IPS-18a (cell line): Measurements from ENCODE around the gene SPTLC2.

Source experiments
- H3K27ac ChIP-seq: one replicate; pipeline ENCODE4 v1.5.1; 2013; ENCODE audit warnings: low read length
- H3K27me3 ChIP-seq: one replicate; pipeline ENCODE4 v1.6.1; 2013; ENCODE audit warnings: mild to moderate bottlenecking, low read length; ENCODE audit not compliant: control insufficient read depth, insufficient read depth
- H3K36me3 ChIP-seq: one replicate; pipeline ENCODE4 v1.6.1; 2013; ENCODE audit warnings: low read depth, low read length; ENCODE audit not compliant: control insufficient read depth
- H3K4me1 ChIP-seq: one replicate; pipeline ENCODE4 v1.6.1; 2013; ENCODE audit warnings: low read depth, low read length; ENCODE audit not compliant: control insufficient read depth
- H3K4me3 ChIP-seq: one replicate; pipeline ENCODE4 v1.5.1; 2013; ENCODE audit warnings: low read length
- H3K9ac ChIP-seq: one replicate; pipeline ENCODE4 v1.6.1; 2013; ENCODE audit warnings: mild to moderate bottlenecking, low read length, moderate library complexity
- H3K9me3 ChIP-seq: one replicate; pipeline ENCODE4 v1.6.1; 2013; ENCODE audit warnings: low read depth, low read length; ENCODE audit not compliant: control insufficient read depth

Gene SPTLC2

DNA sequence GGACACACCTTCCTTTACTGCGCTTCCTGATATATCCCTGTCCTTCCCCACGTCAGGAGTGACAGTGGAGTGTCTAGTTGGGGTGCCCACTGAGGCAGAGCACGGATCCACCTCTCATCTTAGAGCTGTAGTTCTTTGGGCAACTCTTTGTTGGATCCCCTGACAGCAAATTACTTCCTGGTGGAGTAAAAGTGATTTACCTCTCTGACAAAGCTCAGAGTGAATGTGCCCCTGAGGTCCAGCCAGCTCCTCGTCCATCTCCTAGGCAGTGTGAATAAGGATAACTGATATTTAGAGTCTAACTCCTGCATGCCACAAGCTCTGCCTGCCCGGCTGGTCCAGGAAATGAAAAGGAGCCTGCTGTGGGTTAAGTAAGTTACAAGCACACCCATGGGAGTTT is 142.5 kb downstream of the SPTLC2 start:
- H3K27ac ChIP-seq, result no peak overlapping the region
- no peak overlapping the region for H3K9ac ChIP-seq
- peaks cover 2% of the 10 kb centered on the region for H3K4me1 ChIP-seq
- no peak overlapping the region for H3K4me3 ChIP-seq
- no peaks in the 10 kb centered on the region for H3K27me3 ChIP-seq
- H3K36me3 ChIP-seq, result peaks cover 8% of the 10 kb centered on the region
- H3K9me3 ChIP-seq, result no peaks in the 10 kb centered on the region

DNA sequence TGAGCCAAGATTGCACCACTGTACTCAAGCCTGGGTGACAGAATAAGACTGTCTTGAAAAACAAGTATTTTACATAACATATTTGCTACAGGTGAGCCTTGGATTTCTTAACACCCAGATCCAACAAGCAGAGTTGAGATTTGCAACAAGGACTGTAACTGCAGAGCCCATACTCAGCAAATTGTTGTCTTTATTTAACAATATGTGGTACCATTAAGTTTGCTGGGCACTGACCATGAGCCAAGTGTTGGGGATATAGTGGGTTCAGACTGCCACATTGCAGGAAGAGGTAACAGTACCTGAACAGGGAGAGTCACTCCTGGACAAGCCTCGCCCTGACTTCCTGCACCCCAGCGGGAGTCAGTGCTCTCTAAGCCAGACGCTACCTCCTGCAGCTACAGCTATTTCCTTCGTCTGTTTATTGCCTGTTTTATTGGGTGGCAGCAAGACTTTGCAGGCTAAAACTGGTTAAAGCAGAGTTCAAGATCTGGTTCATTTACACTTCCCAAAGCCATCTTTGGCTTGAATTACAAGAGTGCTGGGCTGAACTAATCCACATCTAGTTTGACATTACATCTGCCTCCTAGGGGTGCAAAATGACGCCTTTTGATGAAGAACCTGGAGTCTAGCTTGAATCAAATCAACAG is 146.1 kb downstream of the SPTLC2 start:
- Histone ChIP-seq H3K4me3 (no peak overlapping the region), H3K36me3 (peaks cover 38% of the 10 kb centered on the region), H3K27me3 (no peaks in the 10 kb centered on the region), H3K9me3 (no peaks in the 10 kb centered on the region), H3K4me1 (peaks cover 2% of the 10 kb centered on the region), H3K9ac (no peak overlapping the region), H3K27ac (no peak overlapping the region)

DNA sequence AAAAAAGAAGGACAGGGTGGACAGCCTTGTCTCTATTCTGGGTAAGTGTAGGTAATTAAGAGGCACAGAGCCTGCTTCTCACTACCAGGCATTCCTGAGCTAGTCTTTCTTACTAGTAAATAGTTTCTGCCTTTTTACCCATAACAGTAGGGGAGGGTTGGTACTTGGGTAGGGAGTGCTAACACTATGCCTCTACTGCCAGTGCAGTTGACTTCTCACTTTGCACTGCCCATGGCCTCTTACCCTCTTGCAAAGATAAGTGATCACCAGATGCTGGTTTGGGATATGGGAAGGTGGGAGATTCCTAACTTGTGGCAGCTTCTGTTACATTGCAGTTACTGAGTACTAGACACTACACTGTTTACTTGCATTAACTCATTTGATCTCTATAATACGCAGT is 146.9 kb downstream of the SPTLC2 start:
- no peaks in the 10 kb centered on the region for H3K27me3 ChIP-seq
- no peaks in the 10 kb centered on the region for H3K9me3 ChIP-seq
- no peak overlapping the region for H3K9ac ChIP-seq
- H3K36me3 ChIP-seq, result peaks cover 46% of the 10 kb centered on the region
- H3K4me3 ChIP-seq, result no peak overlapping the region
- H3K4me1 ChIP-seq, result peaks cover 2% of the 10 kb centered on the region
- no peak overlapping the region for H3K27ac ChIP-seq

DNA sequence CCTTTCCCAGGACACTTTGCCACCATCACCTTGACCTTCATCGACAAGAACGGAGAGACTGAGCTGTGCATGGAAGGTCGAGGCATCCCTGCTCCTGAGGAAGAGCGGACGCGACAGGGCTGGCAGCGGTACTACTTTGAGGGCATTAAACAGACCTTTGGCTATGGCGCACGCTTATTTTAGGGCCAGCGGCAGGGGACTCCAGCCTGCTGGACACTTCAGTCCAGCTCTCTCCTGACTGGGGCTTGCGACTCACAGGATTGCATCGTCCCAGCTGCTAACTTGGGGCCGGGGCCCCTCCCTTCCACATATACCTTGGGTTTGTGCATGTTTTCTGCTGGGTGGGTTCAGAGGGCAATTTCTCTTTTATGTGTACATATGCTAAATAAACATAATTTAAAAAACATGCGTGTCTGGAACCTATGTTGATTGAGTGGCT is 147.4 kb downstream of the SPTLC2 start:
- Histone ChIP-seq H3K4me1 (peaks cover 2% of the 10 kb centered on the region), H3K4me3 (no peak overlapping the region), H3K9me3 (no peaks in the 10 kb centered on the region), H3K27me3 (no peaks in the 10 kb centered on the region), H3K9ac (no peak overlapping the region), H3K36me3 (peaks cover 50% of the 10 kb centered on the region), H3K27ac (no peak overlapping the region)

DNA sequence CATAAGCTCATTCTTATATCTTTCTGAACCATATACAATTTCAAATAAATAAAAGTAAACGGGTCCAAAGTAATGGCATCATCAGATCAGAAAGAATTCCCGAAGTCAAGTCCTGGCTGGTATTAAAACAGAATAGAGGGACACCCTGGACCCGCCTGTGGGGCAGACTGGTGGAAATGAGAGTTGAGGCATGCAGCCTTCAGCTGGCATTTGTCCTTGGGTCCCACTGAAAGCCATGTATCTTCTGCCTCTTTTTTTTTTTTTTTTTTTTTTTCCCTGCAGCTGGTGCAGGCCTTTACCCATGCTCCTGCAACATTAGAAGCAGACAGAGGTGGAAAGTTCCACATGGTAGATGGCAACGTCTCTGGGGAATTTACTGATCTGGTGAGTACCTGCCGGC is 148.6 kb downstream of the SPTLC2 start:
- peaks cover 61% of the 10 kb centered on the region for H3K36me3 ChIP-seq
- H3K4me3 ChIP-seq, result no peak overlapping the region
- H3K9me3 ChIP-seq, result no peaks in the 10 kb centered on the region
- no peaks in the 10 kb centered on the region for H3K27me3 ChIP-seq
- no peak overlapping the region for H3K27ac ChIP-seq
- H3K4me1 ChIP-seq, result peaks cover 2% of the 10 kb centered on the region
- H3K9ac ChIP-seq, result no peak overlapping the region

DNA sequence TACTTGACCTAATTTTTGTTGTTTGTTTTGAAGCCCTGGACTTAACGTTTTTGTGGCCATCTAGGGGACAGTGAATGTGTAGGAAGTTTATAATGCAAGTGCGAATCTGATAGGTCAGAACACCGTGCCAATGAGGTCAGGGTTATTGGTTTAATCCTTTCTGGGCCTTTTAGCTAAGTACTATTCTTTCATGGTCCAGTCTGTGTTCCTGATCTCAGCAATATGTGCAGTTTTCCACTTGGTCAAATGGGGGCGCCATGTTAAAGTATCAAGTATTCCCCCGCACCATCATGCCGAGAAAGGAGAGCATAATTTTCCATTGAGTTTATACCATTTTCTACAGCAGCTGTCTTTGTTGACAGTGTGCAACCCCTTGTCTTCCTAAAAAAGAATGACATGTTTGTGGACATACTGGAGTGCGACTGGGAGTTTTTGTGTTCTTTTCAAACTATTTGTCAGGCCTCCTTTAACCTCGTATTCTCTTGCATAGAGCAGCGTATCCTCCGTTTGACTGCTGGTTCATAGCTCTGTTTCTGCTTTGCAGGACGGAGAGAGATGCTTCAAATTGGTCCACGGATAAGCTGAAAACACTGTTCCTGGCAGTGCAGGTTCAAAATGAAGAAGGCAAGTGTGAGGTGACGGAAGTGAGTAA is 157.2 kb downstream of the SPTLC2 start:
- no peaks in the 10 kb centered on the region for H3K4me1 ChIP-seq
- H3K9ac ChIP-seq, result peak overlapping the region; percentile 97
- no peaks in the 10 kb centered on the region for H3K27me3 ChIP-seq
- no peaks in the 10 kb centered on the region for H3K9me3 ChIP-seq
- H3K36me3 ChIP-seq, result peaks cover 41% of the 10 kb centered on the region
- peak overlapping the region; percentile 99 for H3K4me3 ChIP-seq
- H3K27ac ChIP-seq, result no peak overlapping the region

DNA sequence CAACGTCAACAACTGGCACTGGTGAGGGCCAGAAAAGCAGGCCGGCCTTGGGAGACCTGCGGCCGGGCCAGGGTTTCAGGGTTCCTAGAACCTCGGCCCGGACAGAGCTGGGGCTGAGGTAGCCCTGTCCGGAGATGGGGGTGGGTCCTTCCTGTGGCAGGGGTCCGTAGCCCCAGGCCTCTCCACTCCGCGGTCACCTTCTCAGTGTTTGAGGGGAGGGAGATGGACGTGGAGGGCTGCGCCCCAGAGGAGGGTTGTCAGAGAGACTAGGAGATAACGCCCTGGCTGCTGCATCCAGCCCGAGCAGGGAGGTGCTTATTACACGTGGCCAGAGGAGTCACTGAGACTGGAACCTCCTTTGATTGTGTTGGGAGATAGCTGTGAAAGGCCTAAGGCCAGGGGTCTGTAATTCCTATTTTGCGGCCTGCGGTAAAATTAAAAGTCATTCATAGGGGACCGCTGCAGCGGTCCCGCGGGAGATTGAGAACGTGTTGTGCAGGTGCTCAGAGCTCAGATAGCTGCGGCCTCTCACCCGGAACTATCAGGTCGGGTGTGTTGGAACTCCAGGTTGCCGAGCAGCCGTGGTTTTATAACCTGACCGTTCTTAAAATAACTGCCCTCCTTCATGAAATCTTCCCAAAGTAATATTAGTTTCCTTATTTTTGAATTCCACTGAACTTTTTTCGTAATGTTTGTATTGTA is 158.0 kb downstream of the SPTLC2 start:
- H3K27ac ChIP-seq, result peak overlapping the region; percentile 99

DNA sequence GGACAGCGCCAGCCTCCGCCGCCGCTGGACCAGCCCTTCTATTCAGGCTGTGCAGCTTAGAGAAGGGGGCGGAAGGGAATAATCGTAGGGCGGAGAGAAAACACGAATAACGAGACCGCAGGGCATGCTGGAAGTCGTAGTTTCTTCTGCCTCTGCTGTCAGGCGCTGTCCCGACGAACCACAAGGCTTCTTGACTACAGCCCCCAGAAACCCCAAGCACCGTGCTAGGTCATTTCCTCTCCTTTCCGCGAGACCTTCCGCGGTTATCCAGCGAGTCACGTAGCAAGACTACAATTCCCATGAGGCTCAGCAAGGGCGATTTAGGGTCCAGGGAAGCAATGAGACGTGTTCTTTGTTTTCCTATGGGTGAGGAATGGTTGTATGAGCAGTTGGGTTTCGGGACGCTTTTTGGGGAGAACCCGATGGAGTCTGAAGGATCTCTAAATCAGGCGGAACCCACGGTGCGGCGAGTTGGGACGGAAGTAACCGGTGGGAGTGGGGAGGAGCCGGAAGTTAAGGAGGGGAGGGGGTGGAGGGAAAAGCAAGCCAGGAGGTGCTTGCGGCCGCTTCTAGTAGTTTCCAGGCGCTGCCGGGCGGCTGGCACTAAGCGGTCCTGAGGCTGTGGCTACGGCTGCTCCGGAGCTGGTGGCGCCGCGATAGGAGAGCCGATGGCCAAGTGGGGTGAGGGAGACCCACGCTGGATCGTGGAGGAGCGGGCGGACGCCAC is 158.8 kb downstream of the SPTLC2 start, which contains the start of the genes AHSA1 and VIPAS39:
Gene AHSA1 (plus strand): TSS at position 572 of the 727 bp plus-strand sequence. CDS start 97 bp downstream, at position 669.
Gene VIPAS39 (minus strand): TSS at position 80 of the 727 bp plus-strand sequence. CDS start 3,499 bp downstream, outside the sequence.
- peak within 1 kb of the TSS; percentile 97 for H3K9ac ChIP-seq
- peak within 1 kb of the TSS; percentile 99 for H3K27ac ChIP-seq
- H3K9me3 ChIP-seq, result no peaks in the 10 kb centered on the region
- H3K4me1 ChIP-seq, result no peaks in the 10 kb centered on the region
- peak within 1 kb of the TSS; percentile 99 for H3K4me3 ChIP-seq
- H3K27me3 ChIP-seq, result no peaks in the 10 kb centered on the region
- H3K36me3 ChIP-seq, result peaks cover 33% of the 10 kb centered on the region

More for the DNA sequence above, 158.0 kb downstream of the SPTLC2 start:
- H3K4me3 ChIP-seq, result peak overlapping the region; percentile 99
- H3K9me3 ChIP-seq, result no peaks in the 10 kb centered on the region
- no peaks in the 10 kb centered on the region for H3K27me3 ChIP-seq
- H3K4me1 ChIP-seq, result no peaks in the 10 kb centered on the region
- H3K36me3 ChIP-seq, result peaks cover 34% of the 10 kb centered on the region
- peak overlapping the region; percentile 97 for H3K9ac ChIP-seq

DNA sequence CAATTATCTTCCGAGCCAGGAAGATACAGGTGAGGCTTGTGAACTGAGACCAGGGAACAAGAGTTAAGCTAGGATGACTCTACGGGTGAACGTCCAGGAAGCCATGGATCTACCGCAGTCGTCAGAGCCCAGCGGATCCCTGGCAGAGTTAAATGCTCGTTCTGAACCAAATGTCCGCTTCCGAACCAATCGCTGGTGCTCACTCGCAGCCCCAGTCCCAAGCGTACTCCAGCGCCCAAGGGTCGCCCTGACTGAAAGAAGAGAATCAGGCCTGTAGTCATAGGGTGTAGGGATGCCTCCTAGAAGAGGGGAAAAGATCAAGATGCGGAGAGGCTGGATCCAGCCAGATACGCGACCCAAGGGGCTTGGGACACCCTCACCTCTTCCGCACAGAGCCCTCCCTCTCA is 159.3 kb downstream of the SPTLC2 start:
- Histone ChIP-seq H3K36me3 (peaks cover 27% of the 10 kb centered on the region), H3K27ac (no peak overlapping the region), H3K9me3 (no peaks in the 10 kb centered on the region), H3K9ac (peak overlapping the region; percentile 97), H3K4me3 (peak overlapping the region; percentile 99), H3K4me1 (no peaks in the 10 kb centered on the region), H3K27me3 (no peaks in the 10 kb centered on the region)
